IMR-90 (cell line): Measurements from ENCODE around the gene RAB30.

Experiments used
- CTCF ChIP-seq: conservative IDR thresholded peaks from 2 replicates; pipeline ENCODE4 v1.5.1; 2012; ENCODE audit warnings: mild to moderate bottlenecking, low read depth, low read length, improper control_type of control experiment
- POLR2A ChIP-seq: IDR thresholded peaks from 2 replicates; pipeline ENCODE4 v1.6.1; 2012; ENCODE audit warnings: mild to moderate bottlenecking, low read depth, low read length
- RFX5 ChIP-seq: IDR thresholded peaks from 2 replicates; pipeline ENCODE4 v1.8.0; 2012; ENCODE audit warnings: low read depth, mild to moderate bottlenecking, low read length, moderate library complexity
- SMC3 ChIP-seq: fragments of 150-350 bp; IDR thresholded peaks from 2 replicates; pipeline ENCODE4 v1.6.1; 2016; ENCODE audit warnings: low read depth, mild to moderate bottlenecking, antibody characterized with exemption, low read length, moderate library complexity
- USF2 ChIP-seq: fragments of 150-350 bp; IDR thresholded peaks from 2 replicates; pipeline ENCODE4 v1.6.1; 2017; ENCODE audit warnings: mild to moderate bottlenecking, antibody characterized with exemption, low read length, low read depth

GRCh38 chr11:83079820-83080219 is 8.1 kb upstream of the RAB30 start:
- TF ChIP-seq SMC3 (no peak), POLR2A (no peak), CTCF (no peak), RFX5 (no peak), USF2 (no peak)
